Hepatocyte (in vitro differentiated cells): Measurements from ENCODE around the gene PKLR.

ENCODE experiments used
- EZH2 ChIP-seq: fragments of 200-600 bp; sonication (generic); IDR thresholded peaks from 2 replicates; pipeline ENCODE4 v1.6.1; 2016; ENCODE audit warnings: antibody characterized with exemption, mild to moderate bottlenecking, borderline replicate concordance
- EZH2phosphoT487 ChIP-seq: fragments of 200-600 bp; sonication (generic); IDR thresholded peaks from one replicate; pipeline ENCODE4 v1.6.1; 2018; ENCODE audit warnings: antibody characterized with exemption, mild to moderate bottlenecking, low read depth, moderate library complexity; ENCODE audit not compliant: unreplicated experiment, severe bottlenecking
- TF ChIP-seq, protein P1 (sequence below): fragments of 200-600 bp; sonication (generic); IDR thresholded peaks from 2 replicates; pipeline ENCODE4 v1.5.1; 2016; ENCODE audit warnings: antibody characterized with exemption, mild to moderate bottlenecking; ENCODE audit not compliant: poor library complexity

DNA sequence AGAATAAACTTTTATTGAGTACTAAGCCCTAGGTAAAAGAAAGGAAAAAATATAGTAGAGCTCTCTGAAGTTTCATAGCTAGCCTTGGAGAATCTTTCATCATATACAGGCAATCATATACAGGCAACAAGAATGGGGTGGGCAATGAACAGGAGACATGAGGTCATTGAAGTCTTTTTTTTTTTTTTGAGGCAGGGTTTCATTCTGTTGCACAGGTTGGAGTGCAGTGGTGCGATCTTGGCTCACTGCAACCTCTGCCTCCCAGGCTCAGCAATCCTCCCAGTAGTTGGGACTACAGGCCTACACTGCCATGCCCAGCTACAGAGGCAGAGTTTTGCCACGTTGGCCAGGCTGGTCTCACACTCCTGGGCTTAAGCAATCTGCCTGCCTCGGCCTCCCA is 41.6 kb upstream of the PKLR start:
- no peak for TF ChIP-seq EZH2phosphoT487
- TF ChIP-seq, protein P1, sequence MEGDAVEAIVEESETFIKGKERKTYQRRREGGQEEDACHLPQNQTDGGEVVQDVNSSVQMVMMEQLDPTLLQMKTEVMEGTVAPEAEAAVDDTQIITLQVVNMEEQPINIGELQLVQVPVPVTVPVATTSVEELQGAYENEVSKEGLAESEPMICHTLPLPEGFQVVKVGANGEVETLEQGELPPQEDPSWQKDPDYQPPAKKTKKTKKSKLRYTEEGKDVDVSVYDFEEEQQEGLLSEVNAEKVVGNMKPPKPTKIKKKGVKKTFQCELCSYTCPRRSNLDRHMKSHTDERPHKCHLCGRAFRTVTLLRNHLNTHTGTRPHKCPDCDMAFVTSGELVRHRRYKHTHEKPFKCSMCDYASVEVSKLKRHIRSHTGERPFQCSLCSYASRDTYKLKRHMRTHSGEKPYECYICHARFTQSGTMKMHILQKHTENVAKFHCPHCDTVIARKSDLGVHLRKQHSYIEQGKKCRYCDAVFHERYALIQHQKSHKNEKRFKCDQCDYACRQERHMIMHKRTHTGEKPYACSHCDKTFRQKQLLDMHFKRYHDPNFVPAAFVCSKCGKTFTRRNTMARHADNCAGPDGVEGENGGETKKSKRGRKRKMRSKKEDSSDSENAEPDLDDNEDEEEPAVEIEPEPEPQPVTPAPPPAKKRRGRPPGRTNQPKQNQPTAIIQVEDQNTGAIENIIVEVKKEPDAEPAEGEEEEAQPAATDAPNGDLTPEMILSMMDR: no peak
- no peak for TF ChIP-seq EZH2
